GM19351 (cell line): ENCODE measurements around the gene TOP1.

Experiments
- ATAC-seq: cut with Tn5 transposase; IDR thresholded peaks from one replicate; pipeline ENCODE4 v1.9.1; 2021; ENCODE audit warnings: mild to moderate bottlenecking, moderate library complexity; ENCODE audit not compliant: unreplicated experiment

TOP1 gene

GRCh38 chr20:41035207-41035606 is 6.6 kb downstream of the TOP1 start:
- ATAC-seq = no peak

- ATAC-seq = no peak
Observed at GRCh38 chr20:41037179-41037578, 8.6 kb downstream of the TOP1 start.

GRCh38 chr20:41038149-41038877 is 9.7 kb downstream of the TOP1 start:
- ATAC-seq = no peak

DNA sequence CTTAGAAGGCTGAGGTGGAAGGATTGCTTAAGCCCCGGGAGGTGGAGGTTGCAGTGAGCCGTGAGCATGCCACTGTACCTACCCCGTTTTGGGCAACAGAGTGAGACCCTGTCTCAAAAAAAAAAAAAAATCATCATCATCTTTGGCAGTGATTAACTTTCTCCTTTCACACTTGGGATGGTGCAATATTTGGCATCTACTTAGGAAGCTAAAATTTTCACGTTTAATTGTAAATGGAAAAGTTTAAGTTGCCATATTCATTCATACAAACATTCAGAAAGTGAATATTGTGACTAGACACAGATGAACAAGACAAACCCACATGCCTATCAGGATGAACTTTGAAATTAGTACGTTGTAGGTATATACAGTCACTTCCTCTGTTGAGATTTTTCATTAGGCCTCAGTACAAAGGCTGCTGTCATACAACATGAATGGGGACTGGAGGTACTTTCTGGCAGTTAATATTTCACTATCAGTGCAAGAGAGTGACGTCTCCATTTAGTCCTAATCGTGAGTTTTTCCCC is 10.3 kb downstream of the TOP1 start:
- no peak for ATAC-seq

DNA sequence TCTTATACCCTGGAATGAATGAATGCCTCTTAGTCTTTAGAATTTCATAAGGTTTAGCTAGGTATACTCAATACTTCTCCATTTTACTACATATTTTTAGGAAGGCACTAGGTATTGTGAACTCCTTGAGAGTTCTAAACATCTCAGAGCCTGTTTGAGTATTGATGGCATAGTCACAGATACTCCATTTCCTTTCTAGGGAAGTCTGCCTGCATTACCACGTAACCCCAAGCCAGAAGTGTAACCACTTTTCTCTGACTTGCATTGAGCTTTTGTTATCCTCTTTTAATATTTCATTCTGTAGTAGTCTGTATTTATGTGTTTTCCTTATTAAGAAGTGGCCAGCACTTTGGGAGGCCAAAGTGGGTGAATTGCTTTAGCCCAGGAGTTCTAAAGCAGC is 12.2 kb downstream of the TOP1 start:
- no peak for ATAC-seq

GRCh38 chr20:41041693-41042092 is 13.1 kb downstream of the TOP1 start:
- ATAC-seq = no peak

- no peak for ATAC-seq
Observed at GRCh38 chr20:41044409-41045062, 15.9 kb downstream of the TOP1 start.

DNA sequence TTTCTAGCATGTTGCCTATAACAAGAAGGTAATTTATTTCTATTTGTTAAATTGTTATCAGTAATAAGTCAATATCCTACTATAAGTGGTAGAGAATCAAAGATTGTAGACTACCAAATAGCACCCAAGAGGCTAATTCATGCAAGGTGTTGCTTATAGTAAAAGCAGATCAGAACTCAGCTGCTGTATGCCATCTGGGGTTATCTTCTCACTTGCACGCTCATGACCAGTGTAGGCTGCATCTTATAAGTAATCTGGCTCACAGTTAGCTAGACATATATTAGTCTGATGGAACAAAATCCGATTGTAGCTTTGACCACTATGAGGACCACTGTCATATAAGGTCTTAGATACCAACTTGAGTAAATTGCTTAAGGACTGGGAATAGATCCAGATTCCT is 17.0 kb downstream of the TOP1 start:
- no peak for ATAC-seq

- ATAC-seq = peak; percentile 44
Observed at GRCh38 chr20:41046716-41047115, 18.1 kb downstream of the TOP1 start.

DNA sequence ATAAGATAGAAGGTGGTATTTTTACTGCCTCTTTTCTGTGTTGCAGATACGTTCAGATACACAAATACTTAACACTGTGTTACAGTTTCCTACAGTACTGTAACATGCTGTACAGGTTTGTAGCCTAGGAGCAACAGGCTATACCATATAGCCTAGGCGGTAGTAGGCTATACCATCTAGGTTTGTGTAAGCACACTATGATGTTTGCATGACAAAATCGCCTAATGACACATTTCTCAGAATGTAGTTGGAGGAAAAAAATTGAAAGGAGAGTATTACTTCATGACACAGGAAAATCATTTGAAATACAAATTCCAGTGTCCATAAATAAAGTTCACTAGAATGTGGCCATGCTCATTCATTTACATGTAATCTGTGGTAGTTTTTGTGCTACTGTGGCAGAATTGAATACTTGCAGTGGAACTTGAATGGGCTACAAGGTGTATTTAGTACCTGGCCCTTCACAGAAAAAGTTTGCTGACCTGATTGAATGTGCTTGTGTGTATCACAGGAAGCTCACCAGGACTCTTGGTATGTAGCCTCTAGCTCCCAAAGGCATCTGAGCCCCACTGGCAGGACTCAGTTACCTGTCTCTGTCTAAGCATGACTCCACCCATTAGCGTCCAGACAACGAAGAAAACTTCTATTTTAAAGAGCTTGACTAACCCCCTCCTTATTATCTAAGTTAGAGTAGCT is 18.8 kb downstream of the TOP1 start:
- ATAC-seq = peak; percentile 13

DNA sequence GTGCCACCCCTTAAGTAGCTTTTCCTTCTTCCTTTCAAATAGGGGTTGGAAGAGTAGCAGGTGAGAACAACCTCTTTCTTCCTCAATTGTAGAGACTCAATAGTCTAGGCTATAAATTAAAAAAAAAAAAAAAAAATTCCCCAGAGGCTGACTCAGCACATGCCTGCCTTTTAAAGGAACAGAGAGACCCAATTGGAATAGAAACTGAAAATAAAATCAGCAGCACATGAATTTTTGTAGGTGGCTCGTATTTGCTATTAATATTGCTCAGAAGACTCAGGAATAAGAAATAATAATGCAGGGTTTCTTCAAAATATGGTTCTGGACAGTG is 19.3 kb downstream of the TOP1 start:
- peak; percentile 46 for ATAC-seq

DNA sequence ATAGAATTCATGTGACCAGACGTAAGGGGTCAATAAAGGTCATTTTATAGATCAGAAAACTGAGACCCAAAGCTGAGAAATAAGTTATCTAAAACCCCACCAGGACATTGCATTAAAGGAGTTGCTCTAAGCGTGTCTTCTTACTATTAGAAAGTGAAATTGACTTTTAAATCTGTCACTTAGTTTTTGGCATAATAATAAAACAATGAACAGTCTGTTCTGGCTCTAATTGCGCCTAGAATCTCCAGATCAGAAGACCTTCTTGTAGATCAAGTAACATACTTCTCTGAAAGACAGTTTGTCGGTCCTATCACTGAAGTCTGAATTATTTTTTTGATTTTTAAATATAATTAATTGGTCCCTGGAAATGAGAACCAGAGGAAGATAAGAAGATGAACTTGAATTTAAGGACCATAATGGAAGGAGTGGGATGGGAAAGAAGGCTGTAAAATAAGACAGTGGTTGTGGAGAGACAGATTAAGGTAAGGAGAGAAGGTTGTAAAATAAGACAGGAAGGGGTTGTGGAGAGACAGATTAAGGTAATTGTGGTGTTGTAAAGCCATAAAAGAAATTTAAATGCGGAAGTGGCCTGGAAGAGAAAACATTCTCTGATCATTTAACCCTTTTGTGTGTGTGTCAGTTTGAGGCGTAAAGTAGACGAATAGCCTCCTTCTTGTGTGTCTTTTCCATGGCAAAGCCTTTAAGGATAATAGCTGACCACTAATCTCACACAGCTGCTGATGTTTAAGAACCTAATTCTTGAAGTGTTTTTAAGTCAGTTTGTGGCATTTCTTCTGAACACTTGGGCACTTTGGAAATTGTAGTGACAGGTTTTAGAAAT is 20.1 kb downstream of the TOP1 start:
- ATAC-seq = no peak

- no peak for ATAC-seq
Observed at GRCh38 chr20:41049451-41049850, 20.8 kb downstream of the TOP1 start.

- no peak for ATAC-seq
Observed at GRCh38 chr20:41050361-41051008, 21.9 kb downstream of the TOP1 start.

DNA sequence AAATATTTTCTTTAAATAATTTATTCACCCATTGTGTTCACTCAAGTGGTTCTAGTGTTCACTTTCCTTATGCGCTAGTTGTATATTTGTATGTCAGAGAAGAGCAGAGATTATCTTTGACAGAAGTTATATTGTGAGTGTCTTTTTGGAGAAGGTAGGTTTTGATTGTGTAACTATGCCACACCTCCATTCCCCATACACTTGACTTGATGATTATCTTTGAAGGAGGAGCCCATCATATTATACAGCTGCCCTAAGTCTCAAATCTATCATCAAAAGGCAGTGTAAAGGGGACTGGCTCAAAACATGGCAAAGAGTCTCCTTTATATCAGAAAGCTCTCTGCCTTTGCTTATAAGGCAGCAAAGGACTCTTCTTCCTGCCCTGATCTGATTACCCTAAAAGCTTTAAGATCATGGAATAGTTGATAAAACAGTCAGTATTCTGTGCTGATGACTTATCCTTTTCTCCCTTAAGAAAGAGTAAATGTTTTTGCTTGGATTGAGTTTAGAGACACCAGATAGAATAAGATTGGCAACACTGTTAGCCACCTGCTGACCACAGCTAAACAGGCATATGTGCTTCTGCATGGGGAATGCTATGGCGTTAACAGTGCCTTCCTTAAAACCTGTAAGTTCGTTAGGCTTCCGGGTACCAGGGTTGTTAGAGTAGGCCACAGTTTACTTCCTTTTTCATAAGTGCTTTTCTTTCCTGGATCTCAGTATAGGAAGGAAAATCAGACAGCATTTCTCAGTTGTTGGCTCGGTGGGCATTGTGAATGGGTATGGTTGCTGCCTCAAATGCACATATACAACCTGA is 22.6 kb downstream of the TOP1 start:
- ATAC-seq = no peak

- no peak for ATAC-seq
Observed at GRCh38 chr20:41052742-41053419, 24.3 kb downstream of the TOP1 start.

GRCh38 chr20:41054070-41054846 is 25.6 kb downstream of the TOP1 start:
- ATAC-seq = no peak

DNA sequence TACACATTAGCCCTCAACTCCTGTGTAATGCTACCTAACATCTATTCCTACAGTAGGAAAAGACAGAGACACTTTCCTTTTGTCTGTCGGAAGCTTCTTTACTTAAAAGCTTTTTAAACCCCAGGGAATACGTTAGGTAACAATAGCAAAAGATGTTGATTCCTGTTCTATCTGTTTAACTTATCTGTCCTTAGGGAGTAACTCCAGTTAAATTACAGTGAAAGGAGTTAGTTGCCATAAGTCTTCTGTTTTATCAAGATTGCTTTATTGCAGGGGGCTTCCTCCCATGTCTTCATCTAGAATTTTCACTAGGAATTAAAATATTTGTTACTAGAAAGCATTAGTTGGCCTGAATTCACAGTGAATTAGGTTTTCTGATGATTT is 26.2 kb downstream of the TOP1 start:
- ATAC-seq = no peak
